ENCODE results near the gene ABLIM2. TPM values are rescaled to one million over a fixed set of nuclear protein-coding genes. Genes with fewer than 3 reads are reported as not detected.

The ABLIM2 gene
- total and polyA plus RNA-seq, 2 of the 8 experiments (the other 6 are each of a cell fraction or from before 2014, with no cell fraction given) = 2.8 to 3.0 TPM

- no peak overlapping the region for H3K4me3 ChIP-seq (ENCODE audit: extremely low read depth in 1 of 4, insufficient read depth in 2 of 4, low read depth in 3 of 4, low read length in 4 of 4)
- H3K4me1 ChIP-seq (replicated peaks in 1 of 4; ENCODE audit: control insufficient read depth in 3 of 4, insufficient read depth in 4 of 4, low read length in 3 of 4) = peaks cover 0 to 1% (median 0%) of the 10 kb centered on the region in 4 experiments; a peak in 3 of 7 replicates
- no peak overlapping the region for H3K4me2 ChIP-seq (ENCODE audit: insufficient read depth in 1 of 2, low read depth in 2 of 2, low read length in 2 of 2)
- H3K79me2 ChIP-seq (ENCODE audit: control insufficient read depth in 1 of 2, insufficient read depth in 2 of 2, low read length in 2 of 2) = no peaks in the 10 kb centered on the region
- H3K36me3 ChIP-seq (ENCODE audit: control insufficient read depth in 2 of 4, insufficient read depth in 4 of 4, low read length in 3 of 4) = no peaks in the 10 kb centered on the region; a peak in 1 of 8 replicates
- FAIRE-seq (no peak), DNase-seq (ENCODE audit: low read depth in 1 of 2, low spot score in 2 of 2) (no peak)
- no peak overlapping the region for H3K23ac ChIP-seq (ENCODE audit: insufficient read length)
- H3K18ac ChIP-seq (ENCODE audit: extremely low read depth, low read length) = no peak overlapping the region
- no peak overlapping the region for H2BK15ac ChIP-seq (ENCODE audit: low read length)
- H2AK5ac ChIP-seq (ENCODE audit: low read depth, low read length) = 0 out of 2 replicates have a peak overlapping the region, but pooled peaks have one; percentile 39
- no peak overlapping the region for H3K9ac ChIP-seq (replicated peaks in 1 of 4; ENCODE audit: extremely low read depth in 1 of 4, low read depth in 3 of 4, low read length in 3 of 4)
- H3K4ac ChIP-seq (replicated peaks; ENCODE audit: insufficient read length, low read depth, low read length) = no peak overlapping the region
- no peak overlapping the region for H2AFZ ChIP-seq (ENCODE audit: low read length)
- 87% methylated on average over 23 of the region's 24 CpGs; no CpG with 5 or more reads in 1 of the 2 experiments for WGBS, 2 experiments (ENCODE audit: extremely low coverage in 1 of 2, insufficient coverage in 1 of 2, insufficient read length in 1 of 2, insufficient replicate concordance in 2 of 2, low coverage in 1 of 2, low lambda C conversion rate in 2 of 2, missing lambda C conversion rate in 1 of 2)
- ChIA-PET CTCF (ENCODE audit: partially characterized antibody) (interaction anchor here (1.2 to 1.8 kb wide), 5 partner anchors 19 to 258 kb away, joined by 3 to 7 read pairs (median 4); no protein-coding TSS in a partner anchor), POLR2A (ENCODE audit: partially characterized antibody) (no interaction called here)
- no peak overlapping the region for H2BK20ac ChIP-seq (ENCODE audit: low read length)
- no peak overlapping the region for H4K8ac ChIP-seq (ENCODE audit: extremely low read depth, insufficient read depth, low read length)
- H4K5ac ChIP-seq (ENCODE audit: insufficient read length, low read depth, low read length) = no peak overlapping the region
- H3K27me3 ChIP-seq (replicated peaks in 1 of 4; ENCODE audit: control insufficient read depth in 3 of 4, extremely low read depth in 1 of 4, insufficient read depth in 3 of 4, low read length in 3 of 4) = no peaks in the 10 kb centered on the region; a peak in 2 of 7 replicates
- H4K91ac ChIP-seq (replicated peaks; ENCODE audit: insufficient read length, low read length) = no peak overlapping the region
- no peaks in the 10 kb centered on the region for H4K20me1 ChIP-seq (replicated peaks in 1 of 2; ENCODE audit: control insufficient read depth in 1 of 2, insufficient read depth in 2 of 2, low read length in 2 of 2)
- no peak overlapping the region for H2BK120ac ChIP-seq (replicated peaks; ENCODE audit: low read depth, low read length)
- no peaks in the 10 kb centered on the region for H3K79me1 ChIP-seq (ENCODE audit: low read depth, low read length)
- H3K14ac ChIP-seq (ENCODE audit: insufficient read length) = no peak overlapping the region
- H3K56ac ChIP-seq (replicated peaks; ENCODE audit: insufficient read length, low read depth, low read length) = no peak overlapping the region
- no peaks in the 10 kb centered on the region for H3K23me2 ChIP-seq (ENCODE audit: low read depth, low read length)
- no peak overlapping the region for H2BK5ac ChIP-seq (ENCODE audit: low read depth, low read length)
- no peak overlapping the region for H3K27ac ChIP-seq (ENCODE audit: low read depth, low read length)
- no peak overlapping the region for H2BK12ac ChIP-seq (ENCODE audit: low read depth, low read length)
- H3K9me3 ChIP-seq (ENCODE audit: insufficient read depth in 2 of 2, low read depth in 1 of 2, low read length in 1 of 2) = no peaks in the 10 kb centered on the region
- TF ChIP-seq CHD1 (IDR thresholded peaks at IDR 0.05; ENCODE audit: low read depth, low read length) = no peak
- no peak for TF ChIP-seq SUZ12 (IDR thresholded peaks at IDR 0.05; ENCODE audit: low read length)
- no peak for TF ChIP-seq SIN3A (conservative IDR thresholded peaks at IDR 0.05 in 1 of 2, IDR thresholded peaks at IDR 0.05 in 1 of 2; ENCODE audit: low read depth in 1 of 2, low read length in 2 of 2)
- no peak for TF ChIP-seq RBBP5 (IDR thresholded peaks at IDR 0.05; ENCODE audit: borderline replicate concordance, low read depth, low read length)
These were observed 138.9 kb downstream of the ABLIM2 start for GRCh38 chr4:8019396-8020365.

Data from H1 (cell line).